Body of pancreas (tissue), 4 donors: ENCODE results near the gene GRK4. TPM values are rescaled to one million over a fixed set of nuclear protein-coding genes. Genes with fewer than 3 reads are reported as not detected.
A peak's percentile ranks its signal among the peaks of the same experiment; 100 is the strongest.

ENCODE experiments used
- ATAC-seq: fragments of 150-250 bp; one replicate; pipeline ENCODE4 v1.9.1; 2016
- DNase-seq, 4 donors: peaks; one replicate each; pipeline ENCODE4 v3.0.0-alpha.2; 2019
- H3K27ac ChIP-seq, 4 donors: fragments of 200-600 bp; sonication (generic); 1 replicate in 3 of 4; 2 replicates in 1 of 4; pipeline versions ENCODE4 v1.5.1 to v1.6.1; 2016 to 2019; ENCODE audit warnings: mild to moderate bottlenecking in 1 of 4, mixed read lengths in 1 of 4, moderate library complexity in 1 of 4
- H3K27me3 ChIP-seq, 2 donors: fragments of 200-600 bp; sonication (generic); one replicate each; pipeline ENCODE4 v1.6.0; 2016; ENCODE audit warnings: mild to moderate bottlenecking in 1 of 2
- H3K36me3 ChIP-seq, 2 donors: fragments of 200-600 bp; sonication (generic); replicated peaks in 1 of 2; 2 replicates each; pipeline ENCODE4 v1.5.1; 2016; ENCODE audit warnings: low read depth in 2 of 2; ENCODE audit not compliant: insufficient read depth in 1 of 2
- H3K4me1 ChIP-seq: fragments of 200-600 bp; sonication (generic); one replicate; pipeline ENCODE4 v1.6.0; 2016
- H3K4me3 ChIP-seq, 2 donors: fragments of 200-600 bp; sonication (generic); 1 replicate in 1 of 2; 2 replicates in 1 of 2; pipeline ENCODE4 v1.5.1; 2016 to 2019
- H3K9me3 ChIP-seq, 3 donors: fragments of 200-600 bp; sonication (generic); 1 replicate in 2 of 3; 2 replicates in 1 of 3; pipeline ENCODE4 v1.5.1; 2016
- CTCF ChIP-seq, 7 experiments: fragments of 450-650 bp in 4 of 7; fragments of 200-600 bp in 3 of 7; sonication (generic) in 3 of 7; IDR thresholded peaks; one replicate each; pipeline ENCODE4 v1.5.1; 2016 to 2019; ENCODE audit warnings: antibody characterized with exemption in 7 of 7
- POLR2A ChIP-seq, 3 donors: fragments of 450-650 bp; IDR thresholded peaks; one replicate each; pipeline ENCODE4 v1.6.1; 2016; ENCODE audit warnings: antibody characterized with exemption in 3 of 3, mild to moderate bottlenecking in 2 of 3
- WGBS, 2 donors: methylation state at CpG; one replicate each; pipeline ENCODE4 v1.1.5; 2017; 5-methylcytosine and 5-hydroxymethylcytosine counted together
- intact Hi-C: fragments of 100-400 bp; cut with DNase I; formaldehyde crosslinking; loops from one replicate; pipeline ENCODE4 v1.15.1; 2023
- total RNA-seq, 2 donors: library from RNA; depleted of rRNA; stranded (reverse); fragments of >200 nt; gene quantifications; one replicate each; pipeline ENCODE4 v1.1.0, GENCODE V29; 2016

GRK4 gene
- total RNA-seq, 2 donors from 2014 or later, result 6.5 to 14.5 TPM

GRCh38 chr4:3069661-3070199, 106.4 kb downstream of the GRK4 start:
- H3K4me1 ChIP-seq, result peaks cover 7% of the 10 kb centered on the region
- no peaks in the 10 kb centered on the region for H3K9me3 ChIP-seq
- no peaks in the 10 kb centered on the region for H3K27me3 ChIP-seq
- intact Hi-C loops, result no loop called here
- WGBS, 2 donors, result 72 to 73% methylated on average over 16 of the region's 16 CpGs
- no peak overlapping the region for H3K27ac ChIP-seq
- no peaks in the 10 kb centered on the region for H3K36me3 ChIP-seq
- TF ChIP-seq POLR2A (IDR thresholded peaks at IDR 0.05), result no peak
- TF ChIP-seq CTCF (IDR thresholded peaks at IDR 0.05), result no peak
- no peak overlapping the region for H3K4me3 ChIP-seq
- ATAC-seq (no peak), DNase-seq (peak in 1 of 4 donors; percentile 19)

GRCh38 chr4:3070709-3071500, 107.5 kb downstream of the GRK4 start:
- Histone ChIP-seq H3K9me3 (no peaks in the 10 kb centered on the region), H3K27me3 (no peaks in the 10 kb centered on the region), H3K36me3 (no peaks in the 10 kb centered on the region), H3K4me3 (no peak overlapping the region), H3K27ac (no peak overlapping the region), H3K4me1 (peaks cover 11% of the 10 kb centered on the region)
- intact Hi-C loops, result no loop called here
- WGBS, 2 donors, result 49 to 53% methylated on average over 3 of the region's 3 CpGs
- no peak for TF ChIP-seq POLR2A (IDR thresholded peaks at IDR 0.05)
- no peak for ATAC-seq
- DNase-seq, result no peak

GRCh38 chr4:3071811-3072210, 108.4 kb downstream of the GRK4 start:
- no peaks in the 10 kb centered on the region for H3K27me3 ChIP-seq
- intact Hi-C loops, result no loop called here
- H3K27ac ChIP-seq, result no peak overlapping the region
- DNase-seq (no peak), ATAC-seq (no peak)
- no peak for TF ChIP-seq CTCF (IDR thresholded peaks at IDR 0.05)
- no peak for TF ChIP-seq POLR2A (IDR thresholded peaks at IDR 0.05)
- 83 to 85% methylated on average over 3 to 7 of the region's 7 CpGs for WGBS, 2 donors
- H3K36me3 ChIP-seq, result no peaks in the 10 kb centered on the region
- peaks cover 20% of the 10 kb centered on the region for H3K4me1 ChIP-seq
- no peaks in the 10 kb centered on the region for H3K9me3 ChIP-seq
- no peak overlapping the region for H3K4me3 ChIP-seq

GRCh38 chr4:3073158-3074077, 110.0 kb downstream of the GRK4 start:
- DNase-seq (peak in 2 of 4 donors; percentile 13 to 30), ATAC-seq (no peak)
- no peaks in the 10 kb centered on the region for H3K27me3 ChIP-seq
- WGBS, 2 donors, result 10% methylated on average over 54 of the region's 54 CpGs; no CpG with 5 or more reads in 1 of the 2 donors
- no peaks in the 10 kb centered on the region for H3K36me3 ChIP-seq
- peak overlapping the region; percentile 40 to 79 (median 71) for H3K27ac ChIP-seq
- no peaks in the 10 kb centered on the region for H3K9me3 ChIP-seq
- intact Hi-C loops, result no loop called here
- H3K4me1 ChIP-seq, result peaks cover 26% of the 10 kb centered on the region
- TF ChIP-seq POLR2A (IDR thresholded peaks at IDR 0.05), result peak; percentile 26 to 66 (median 41)
- peak in 1 of 7 experiments; percentile 11 for TF ChIP-seq CTCF (IDR thresholded peaks at IDR 0.05)
- peak overlapping the region in 1 of 2 donors; percentile 33 for H3K4me3 ChIP-seq
